Stomach (tissue), 9 donors: ENCODE results near the gene BFSP1. TPM values are rescaled to one million over a fixed set of nuclear protein-coding genes. Genes with fewer than 3 reads are reported as not detected.

Source experiments
- DNase-seq, 2 donors: peaks; one replicate each; pipeline versions ENCODE4 v3.0.0 to v3.0.0-alpha.2; 2013 to 2019
- H3K27ac ChIP-seq, 5 donors: fragments of 200-600 bp in 4 of 5; sonication (generic) in 4 of 5; one replicate each; pipeline ENCODE4 v1.5.1; 2013 to 2019; ENCODE audit warnings: mild to moderate bottlenecking in 1 of 5, moderate library complexity in 1 of 5
- H3K27me3 ChIP-seq, 3 donors: fragments of 200-600 bp; sonication (generic); one replicate each; pipeline ENCODE4 v1.5.1; 2017 to 2019; ENCODE audit warnings: mixed run types in 1 of 3
- H3K36me3 ChIP-seq, 4 donors: fragments of 200-600 bp; sonication (generic); 1 replicate in 3 of 4; 2 replicates in 1 of 4; pipeline ENCODE4 v1.5.1; 2016 to 2019
- H3K4me1 ChIP-seq, 4 donors: fragments of 200-600 bp; sonication (generic); one replicate each; pipeline ENCODE4 v1.5.1; 2016 to 2019
- H3K4me3 ChIP-seq, 4 donors: fragments of 200-600 bp; sonication (generic) in 3 of 4; one replicate each; pipeline ENCODE4 v1.5.1; 2016 to 2019; ENCODE audit warnings: mild to moderate bottlenecking in 1 of 4
- H3K9me3 ChIP-seq, 4 donors: fragments of 200-600 bp; sonication (generic); one replicate each; pipeline ENCODE4 v1.5.1; 2016 to 2019
- CTCF ChIP-seq, 7 experiments: fragments of 450-650 bp in 4 of 7; fragments of 200-600 bp in 3 of 7; sonication (generic) in 3 of 7; IDR thresholded peaks; one replicate each; pipeline ENCODE4 v1.5.1; 2016 to 2019; ENCODE audit warnings: antibody characterized with exemption in 7 of 7, control low read depth in 2 of 7, mild to moderate bottlenecking in 1 of 7
- EP300 ChIP-seq: sonication (generic); formaldehyde crosslinking; IDR thresholded peaks from one replicate; pipeline ENCODE4 v1.6.1; 2017; ENCODE audit warnings: antibody characterized with exemption
- POLR2A ChIP-seq, 4 donors: fragments of 450-650 bp; IDR thresholded peaks; one replicate each; pipeline ENCODE4 v1.6.1; 2016; ENCODE audit warnings: antibody characterized with exemption in 4 of 4, control low read depth in 2 of 4, mild to moderate bottlenecking in 1 of 4, moderate library complexity in 1 of 4
- POLR2AphosphoS5 ChIP-seq, 3 donors: sonication (generic); formaldehyde crosslinking; IDR thresholded peaks; one replicate each; pipeline ENCODE4 v1.6.1; 2016; ENCODE audit warnings: antibody characterized with exemption in 3 of 3
- WGBS, 5 donors: extraction: QIAGEN DNeasy Blood & Tissue Kit in 3 of 5; methylation state at CpG; one replicate each; pipeline versions ENCODE4 v1.1.5 to v1.1.7; 2013 to 2018; 5-methylcytosine and 5-hydroxymethylcytosine counted together
- intact Hi-C: fragments of 100-400 bp; cut with DNase I; formaldehyde crosslinking; loops from one replicate; pipeline ENCODE4 v1.15.1; 2023; ENCODE audit warnings: low total_unique reads
- polyA plus RNA-seq, 3 donors: library from polyadenylated mRNA; stranded (reverse); fragments of 200-250 nt; gene quantifications; one replicate each; pipeline ENCODE4 v1.2.3, GENCODE V29; 2013
- total RNA-seq, 5 donors: library from RNA; depleted of rRNA; stranded (reverse); fragments of >200 nt; gene quantifications; one replicate each; pipeline versions ENCODE4 v1.1.0 to v1.2.3, GENCODE V29; 2014 to 2016
- donor health status: healthy with polysubstance abuse.
- donor health status: Bipolar disorder and iron deficiency.
- donor health status: healthy.

The BFSP1 gene
- total and polyA plus RNA-seq, 8 donors: 0.70 to 7.1 (median 1.7) TPM; not detected in 3

- intact Hi-C loops: no loop called here
- WGBS, 5 donors: 20 to 34% (median 30%) methylated on average over 3 of the region's 3 CpGs
- no peaks in the 10 kb centered on the region for H3K27me3 ChIP-seq
- peak; percentile 59 to 93 for DNase-seq
- H3K36me3 ChIP-seq: no peaks in the 10 kb centered on the region
- no peak overlapping the region for H3K4me3 ChIP-seq
- H3K27ac ChIP-seq: peak overlapping the region; percentile 81 to 100 (median 91)
- H3K9me3 ChIP-seq: no peaks in the 10 kb centered on the region
- peaks cover 21 to 51% (median 38%) of the 10 kb centered on the region in 4 donors for H3K4me1 ChIP-seq
- TF ChIP-seq POLR2A (IDR thresholded peaks at IDR 0.05) (no peak), POLR2AphosphoS5 (IDR thresholded peaks at IDR 0.05) (peak in 2 of 3 donors; percentile 69 to 85), CTCF (IDR thresholded peaks at IDR 0.05) (no peak), EP300 (no peak)
These were observed 26.5 kb upstream of the BFSP1 start for GRCh38 chr20:17557675-17558006.

- 29 to 50% (median 34%) methylated on average over 11 of the region's 11 CpGs for WGBS, 5 donors
- DNase-seq: peak; percentile 76 to 85
- Histone ChIP-seq H3K4me1 (peaks cover 21 to 51% (median 38%) of the 10 kb centered on the region in 4 donors), H3K4me3 (no peak overlapping the region), H3K27ac (peak overlapping the region; percentile 81 to 100 (median 91)), H3K36me3 (no peaks in the 10 kb centered on the region), H3K9me3 (no peaks in the 10 kb centered on the region), H3K27me3 (no peaks in the 10 kb centered on the region)
- TF ChIP-seq CTCF (IDR thresholded peaks at IDR 0.05) (no peak), POLR2AphosphoS5 (IDR thresholded peaks at IDR 0.05) (peak in 1 of 3 donors; percentile 25)
- intact Hi-C loops: no loop called here
These were observed 25.9 kb upstream of the BFSP1 start for GRCh38 chr20:17556837-17557674.

GRCh38 chr20:17555106-17555505 lies 23.9 kb upstream of the BFSP1 start:
- Histone ChIP-seq H3K9me3 (no peaks in the 10 kb centered on the region), H3K27me3 (no peaks in the 10 kb centered on the region), H3K36me3 (no peaks in the 10 kb centered on the region), H3K27ac (peak overlapping the region in 1 of 5 donors; percentile 100), H3K4me3 (no peak overlapping the region), H3K4me1 (peaks cover 21 to 41% (median 37%) of the 10 kb centered on the region in 4 donors)
- TF ChIP-seq CTCF (IDR thresholded peaks at IDR 0.05) (no peak), POLR2A (IDR thresholded peaks at IDR 0.05) (no peak), EP300 (no peak)
- intact Hi-C loops: no loop called here
- no peak for DNase-seq
- WGBS, 5 donors: 90 to 98% (median 95%) methylated on average over 3 of the region's 3 CpGs

- Histone ChIP-seq H3K4me3 (no peak overlapping the region), H3K9me3 (no peaks in the 10 kb centered on the region), H3K4me1 (peaks cover 0 to 16% (median 1%) of the 10 kb centered on the region in 4 donors), H3K27ac (peak overlapping the region in 1 of 5 donors; percentile 42), H3K27me3 (no peaks in the 10 kb centered on the region), H3K36me3 (no peaks in the 10 kb centered on the region)
- DNase-seq: no peak
- intact Hi-C loops: no loop called here
- 83 to 86% (median 83%) methylated on average over 4 of the region's 4 CpGs for WGBS, 5 donors
- TF ChIP-seq CTCF (IDR thresholded peaks at IDR 0.05) (no peak), POLR2A (IDR thresholded peaks at IDR 0.05) (no peak), POLR2AphosphoS5 (IDR thresholded peaks at IDR 0.05) (no peak), EP300 (no peak)
These were observed 18.0 kb upstream of the BFSP1 start for GRCh38 chr20:17549131-17549530.
